GM19240 (cell line): ENCODE results near the gene SLC13A3.

ENCODE experiments used
- DNase-seq: peaks from one replicate; pipeline ENCODE4 v3.0.0; 2011; ENCODE audit warnings: low spot score; ENCODE audit not compliant: insufficient read length

Gene SLC13A3

GRCh38 chr20:46657137-46657536 lies 5.9 kb upstream of the SLC13A3 start:
- DNase-seq: no peak

DNA sequence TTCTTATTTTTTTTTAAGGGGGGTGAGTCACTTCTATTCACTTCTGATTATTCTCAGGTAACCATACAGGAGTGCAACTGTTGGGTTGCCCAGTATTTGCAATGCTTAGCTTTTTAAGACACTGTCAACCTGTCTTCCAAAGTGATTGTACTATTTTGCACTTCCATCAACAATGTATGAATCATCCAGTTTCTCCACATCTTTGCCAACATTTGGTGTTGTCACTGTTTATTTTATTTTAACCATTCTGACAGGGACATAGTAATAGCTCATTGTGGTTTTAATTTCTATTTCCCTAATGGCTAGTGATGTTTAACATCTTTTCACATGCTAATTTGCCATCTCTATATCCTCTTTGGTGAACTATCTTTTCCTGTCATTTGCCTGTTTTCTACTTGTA lies 1.4 kb upstream of the SLC13A3 start:
- DNase-seq: no peak

GRCh38 chr20:46650575-46651090 lies 626 bp downstream of the SLC13A3 start:
- no peak for DNase-seq

DNA sequence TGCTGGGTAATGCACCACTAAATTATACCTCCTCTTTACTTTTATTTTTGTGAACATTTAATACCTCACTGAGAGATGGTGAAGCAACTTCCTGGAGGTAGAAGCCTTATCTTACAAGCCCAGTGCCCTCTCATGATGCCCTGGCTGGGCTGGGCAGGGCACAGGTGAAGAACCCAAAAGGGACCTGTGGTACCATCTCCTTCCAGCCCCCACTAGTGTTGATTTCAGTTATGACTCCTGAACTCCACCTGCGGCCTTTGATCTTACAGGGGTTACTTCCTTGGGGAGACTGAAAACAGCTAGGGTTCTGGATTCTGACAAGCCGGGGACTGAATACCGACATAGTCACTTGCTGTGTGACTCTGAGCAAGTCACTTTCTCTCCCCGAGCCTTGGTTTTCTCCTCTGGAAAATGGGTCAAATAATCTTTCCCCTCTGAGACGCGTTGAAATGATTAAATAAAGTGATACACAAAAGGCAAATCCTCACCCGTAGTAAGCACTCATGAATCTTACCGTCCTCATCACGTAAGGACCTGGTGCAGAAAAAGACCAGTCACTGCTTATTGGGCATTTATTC lies 1.2 kb downstream of the SLC13A3 start:
- DNase-seq: no peak

DNA sequence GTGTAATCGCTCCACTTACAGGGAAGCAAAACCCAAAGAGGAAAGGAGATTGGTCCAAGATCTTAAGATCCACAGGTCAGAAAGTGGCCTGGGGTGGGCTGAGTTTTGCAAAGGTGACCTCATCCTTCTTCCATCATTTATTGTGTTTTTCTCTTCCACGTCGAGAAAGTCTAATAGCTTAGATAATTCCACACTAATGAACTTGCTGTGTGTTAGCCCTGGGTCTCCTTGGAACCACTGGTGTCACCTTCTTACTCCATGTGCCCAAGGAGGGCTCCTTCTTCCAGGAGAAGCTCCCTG lies 1.7 kb downstream of the SLC13A3 start:
- DNase-seq: no peak

DNA sequence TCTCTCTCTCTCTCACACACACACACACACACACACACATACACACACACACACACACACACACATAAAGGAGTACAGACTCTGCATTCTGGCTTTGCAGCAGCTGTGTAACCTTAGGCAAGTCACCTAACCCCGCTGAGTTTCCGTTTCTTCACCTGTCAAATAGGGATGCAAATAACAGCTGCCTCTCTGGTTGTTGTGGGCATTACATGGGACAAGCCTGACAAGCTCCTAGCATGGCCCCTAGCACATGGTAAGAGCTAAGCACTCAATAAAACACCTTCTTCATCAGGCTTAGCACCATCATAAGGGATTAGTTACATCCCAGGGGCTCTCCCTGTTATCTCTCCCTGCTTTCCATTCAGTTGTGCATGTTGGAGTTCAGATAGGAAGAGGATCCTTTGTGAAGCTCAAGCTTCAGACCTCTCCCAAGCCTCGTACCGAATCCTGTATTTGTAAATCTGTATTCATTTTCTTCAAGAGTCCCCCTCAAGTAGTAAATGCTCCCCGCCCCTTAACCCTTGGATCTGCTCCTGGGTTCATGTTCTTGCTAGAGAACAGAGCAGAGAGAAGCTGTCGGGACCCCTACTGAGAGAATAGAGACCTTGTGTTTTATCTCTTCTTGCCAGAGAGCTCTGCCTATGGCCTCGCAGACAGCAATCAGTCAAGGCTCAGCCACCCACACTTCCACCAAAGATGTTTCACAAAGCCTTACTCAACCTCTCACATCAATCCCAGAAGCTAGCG lies 2.2 kb downstream of the SLC13A3 start:
- no peak for DNase-seq

- no peak for DNase-seq
Observed at GRCh38 chr20:46647469-46647868, 3.8 kb downstream of the SLC13A3 start.

GRCh38 chr20:46646659-46647380 lies 4.4 kb downstream of the SLC13A3 start:
- DNase-seq: no peak

- DNase-seq: no peak
Observed at GRCh38 chr20:46646122-46646521, 5.1 kb downstream of the SLC13A3 start.

GRCh38 chr20:46644733-46645132 lies 6.5 kb downstream of the SLC13A3 start:
- DNase-seq: no peak

- DNase-seq: no peak
Observed at GRCh38 chr20:46644160-46644559, 7.1 kb downstream of the SLC13A3 start.

- no peak for DNase-seq
Observed at GRCh38 chr20:46642969-46643343, 8.3 kb downstream of the SLC13A3 start.

DNA sequence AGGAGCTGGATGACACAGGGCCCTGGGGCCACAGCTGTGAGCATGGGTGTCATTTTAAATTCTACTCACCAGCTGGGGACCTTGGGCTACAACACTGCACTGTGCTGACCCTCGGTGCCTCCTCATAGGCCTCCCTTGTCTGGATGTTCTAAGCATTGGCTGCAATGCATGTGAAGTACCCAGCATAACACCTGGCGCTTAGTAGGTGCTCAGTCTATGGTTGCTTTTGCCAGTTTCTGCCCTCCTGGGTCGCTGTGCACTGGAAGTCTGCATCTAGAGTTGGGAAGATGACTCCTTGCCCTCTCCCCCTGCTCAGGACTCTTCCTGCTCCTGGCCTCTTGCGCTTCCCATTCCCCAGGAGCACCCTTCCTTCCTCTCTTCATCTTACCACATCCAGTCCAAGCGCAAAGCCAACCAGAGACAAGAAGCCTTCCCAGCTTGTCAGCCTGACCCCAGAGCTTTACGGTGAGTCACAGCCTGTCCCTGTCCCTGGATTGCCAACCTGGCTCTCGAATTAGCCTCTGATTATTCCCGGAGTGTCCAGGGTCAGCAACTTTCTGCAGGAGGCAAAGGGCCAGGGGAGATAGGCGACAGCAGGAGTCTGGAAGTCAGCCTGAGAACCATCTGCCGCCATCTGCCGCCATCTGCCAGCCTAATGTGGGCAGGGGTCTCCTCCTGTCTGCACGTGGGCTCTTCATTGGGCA lies 8.8 kb downstream of the SLC13A3 start:
- no peak for DNase-seq

- DNase-seq: no peak
Observed at GRCh38 chr20:46641424-46641823, 9.8 kb downstream of the SLC13A3 start.

DNA sequence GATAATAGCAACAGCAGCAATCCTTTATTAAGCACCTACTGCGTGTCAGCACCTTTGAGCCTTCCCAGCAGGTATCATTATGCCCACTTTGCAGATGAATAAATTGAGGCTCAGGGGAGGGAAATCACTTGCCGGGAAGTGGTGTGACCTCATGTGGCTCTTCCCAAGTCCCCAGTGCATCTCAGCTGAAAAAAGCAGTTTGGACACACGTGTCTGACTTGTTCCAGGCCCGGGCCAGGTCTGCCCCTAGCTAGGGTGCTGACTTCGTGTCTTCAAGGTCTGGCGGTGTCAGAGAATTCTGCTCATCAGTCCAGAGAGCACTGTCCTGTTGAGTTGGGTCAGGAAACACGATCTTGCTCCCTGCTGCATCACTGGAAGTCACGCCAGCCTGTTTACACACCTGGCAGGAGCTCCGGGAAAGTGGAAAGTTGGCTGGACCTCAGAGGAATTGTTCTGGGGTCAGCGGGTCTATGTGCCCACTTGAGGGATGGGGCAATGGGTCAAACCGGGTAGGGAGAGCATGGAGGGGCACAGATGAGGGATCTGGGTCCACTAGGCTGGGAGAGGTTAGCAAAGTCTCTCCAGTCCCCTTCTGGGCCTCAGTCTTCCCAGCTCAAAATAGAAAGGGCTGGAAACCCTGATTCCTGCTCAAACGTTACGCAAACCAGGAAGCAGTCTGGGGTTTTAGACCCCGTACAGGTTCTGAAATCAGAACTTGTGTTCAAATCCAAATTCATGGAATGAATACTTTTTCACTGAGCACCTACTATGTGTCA lies 10.5 kb downstream of the SLC13A3 start:
- no peak for DNase-seq

DNA sequence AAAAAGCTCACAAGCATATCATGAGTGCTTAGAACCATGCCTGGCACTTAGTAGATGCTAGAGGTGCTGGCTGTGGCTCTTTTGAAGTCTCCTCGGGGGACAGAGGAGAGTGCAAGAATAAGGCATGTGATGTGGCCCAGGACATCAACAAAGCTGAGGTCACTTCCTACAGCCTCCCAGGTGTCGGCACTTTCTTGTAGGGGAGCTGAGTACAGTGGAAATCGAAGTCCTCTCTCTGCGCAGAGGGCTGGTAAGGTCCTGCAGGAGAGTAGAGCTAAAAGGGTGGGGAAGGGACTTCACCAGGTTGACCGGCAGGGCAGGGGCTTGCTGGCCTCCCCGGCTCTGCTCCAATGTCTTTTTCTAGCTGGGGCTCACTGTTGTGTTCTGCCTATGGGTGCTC lies 11.2 kb downstream of the SLC13A3 start:
- no peak for DNase-seq

DNA sequence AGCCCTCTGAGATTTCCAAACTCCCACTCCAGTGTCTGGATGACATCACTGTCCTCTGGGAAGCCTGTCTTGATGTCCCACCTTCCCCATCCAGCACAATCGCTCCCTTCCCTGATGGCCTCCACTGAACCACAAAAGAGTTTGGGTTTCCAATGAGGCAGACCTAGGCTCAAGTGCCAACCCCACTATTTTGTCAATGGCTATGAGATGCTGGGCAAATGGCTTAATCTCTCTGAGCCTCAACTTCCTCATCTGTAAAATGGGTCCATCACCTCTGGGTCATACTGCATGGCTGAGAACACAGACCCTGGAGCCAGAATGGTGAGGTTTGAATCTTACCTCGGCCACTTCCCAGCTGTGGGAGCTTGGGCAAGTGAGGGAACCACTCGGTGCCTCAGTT lies 11.7 kb downstream of the SLC13A3 start:
- DNase-seq: no peak

GRCh38 chr20:46638898-46639274 lies 12.4 kb downstream of the SLC13A3 start:
- no peak for DNase-seq

DNA sequence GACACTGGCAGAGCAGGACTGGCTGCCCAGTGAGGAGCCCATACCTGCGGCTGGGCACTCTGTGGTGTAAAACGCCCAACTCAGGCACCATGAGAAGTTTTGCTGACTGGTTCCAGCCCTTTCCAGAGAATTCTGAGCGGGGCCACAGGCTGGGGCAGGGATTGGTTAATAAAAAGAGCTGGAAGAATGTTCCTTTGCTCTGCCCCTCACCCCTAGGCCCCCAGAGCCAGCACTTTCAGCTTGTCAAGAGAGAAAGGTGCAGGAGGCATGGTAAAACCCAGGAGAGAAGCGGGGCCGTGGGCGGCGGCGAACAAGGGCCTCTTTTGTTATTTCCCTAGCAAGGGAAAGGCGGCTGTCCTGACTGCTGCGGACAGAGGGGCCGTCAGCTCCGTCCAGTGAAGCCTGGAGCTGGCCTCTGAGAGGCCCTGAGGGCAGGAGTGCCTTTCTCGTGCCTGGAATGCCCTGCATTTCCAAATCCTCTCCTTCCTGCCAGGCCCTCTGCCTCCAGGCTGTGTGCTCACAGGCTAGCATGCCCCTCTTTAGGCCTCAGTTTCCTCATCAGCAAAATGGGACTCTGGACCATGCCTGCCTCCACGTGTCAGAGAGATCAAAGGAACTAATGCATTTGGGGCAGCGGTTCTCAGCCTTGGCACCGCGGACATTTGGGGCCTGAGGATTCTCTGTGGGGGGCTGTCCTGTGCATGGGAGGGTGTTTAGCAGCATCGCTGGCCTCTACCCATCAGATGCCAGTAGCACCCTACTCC lies 12.9 kb downstream of the SLC13A3 start:
- DNase-seq: no peak

GRCh38 chr20:46637427-46638133 lies 13.7 kb downstream of the SLC13A3 start:
- DNase-seq: no peak
